ENCODE measurements around the gene KMT2B.

Gene KMT2B

DNA sequence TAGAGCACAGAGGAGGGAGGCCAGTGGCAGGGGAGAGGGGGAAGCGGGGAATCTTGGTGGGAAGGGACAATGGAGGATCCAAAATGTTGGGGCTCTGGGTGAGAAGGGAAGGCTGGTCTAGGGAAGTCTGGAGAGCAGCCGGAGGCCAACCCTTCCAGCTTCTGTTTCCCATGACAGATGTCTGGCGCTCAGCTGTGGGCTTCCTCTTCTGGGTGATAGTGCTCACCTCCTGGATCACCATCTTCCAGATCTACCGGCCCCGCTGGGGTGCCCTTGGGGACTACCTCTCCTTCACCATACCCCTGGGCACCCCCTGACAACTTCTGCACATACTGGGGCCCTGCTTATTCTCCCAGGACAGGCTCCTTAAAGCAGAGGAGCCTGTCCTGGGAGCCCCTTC lies 28.7 kb downstream of the KMT2B start:
- TF ChIP-seq, protein P1, sequence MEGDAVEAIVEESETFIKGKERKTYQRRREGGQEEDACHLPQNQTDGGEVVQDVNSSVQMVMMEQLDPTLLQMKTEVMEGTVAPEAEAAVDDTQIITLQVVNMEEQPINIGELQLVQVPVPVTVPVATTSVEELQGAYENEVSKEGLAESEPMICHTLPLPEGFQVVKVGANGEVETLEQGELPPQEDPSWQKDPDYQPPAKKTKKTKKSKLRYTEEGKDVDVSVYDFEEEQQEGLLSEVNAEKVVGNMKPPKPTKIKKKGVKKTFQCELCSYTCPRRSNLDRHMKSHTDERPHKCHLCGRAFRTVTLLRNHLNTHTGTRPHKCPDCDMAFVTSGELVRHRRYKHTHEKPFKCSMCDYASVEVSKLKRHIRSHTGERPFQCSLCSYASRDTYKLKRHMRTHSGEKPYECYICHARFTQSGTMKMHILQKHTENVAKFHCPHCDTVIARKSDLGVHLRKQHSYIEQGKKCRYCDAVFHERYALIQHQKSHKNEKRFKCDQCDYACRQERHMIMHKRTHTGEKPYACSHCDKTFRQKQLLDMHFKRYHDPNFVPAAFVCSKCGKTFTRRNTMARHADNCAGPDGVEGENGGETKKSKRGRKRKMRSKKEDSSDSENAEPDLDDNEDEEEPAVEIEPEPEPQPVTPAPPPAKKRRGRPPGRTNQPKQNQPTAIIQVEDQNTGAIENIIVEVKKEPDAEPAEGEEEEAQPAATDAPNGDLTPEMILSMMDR (IDR thresholded peaks at IDR 0.05; ENCODE audit: insufficient read depth, low read length, missing control alignments), result no peak
- H3K4me3 ChIP-seq (ENCODE audit: low read depth, low read length), result peak overlapping the region; percentile 84
- CTCF ChIA-PET, result interaction anchor here (1.5 to 1.6 kb wide), 2 partner anchors 11 to 47 kb away, joined by 3 to 4 read pairs; partner anchors contain the start of gene PROSER3
- no peak for DNase-seq (ENCODE audit: low read depth, low spot score)
- POLR2A ChIA-PET, result no interaction called here

DNA sequence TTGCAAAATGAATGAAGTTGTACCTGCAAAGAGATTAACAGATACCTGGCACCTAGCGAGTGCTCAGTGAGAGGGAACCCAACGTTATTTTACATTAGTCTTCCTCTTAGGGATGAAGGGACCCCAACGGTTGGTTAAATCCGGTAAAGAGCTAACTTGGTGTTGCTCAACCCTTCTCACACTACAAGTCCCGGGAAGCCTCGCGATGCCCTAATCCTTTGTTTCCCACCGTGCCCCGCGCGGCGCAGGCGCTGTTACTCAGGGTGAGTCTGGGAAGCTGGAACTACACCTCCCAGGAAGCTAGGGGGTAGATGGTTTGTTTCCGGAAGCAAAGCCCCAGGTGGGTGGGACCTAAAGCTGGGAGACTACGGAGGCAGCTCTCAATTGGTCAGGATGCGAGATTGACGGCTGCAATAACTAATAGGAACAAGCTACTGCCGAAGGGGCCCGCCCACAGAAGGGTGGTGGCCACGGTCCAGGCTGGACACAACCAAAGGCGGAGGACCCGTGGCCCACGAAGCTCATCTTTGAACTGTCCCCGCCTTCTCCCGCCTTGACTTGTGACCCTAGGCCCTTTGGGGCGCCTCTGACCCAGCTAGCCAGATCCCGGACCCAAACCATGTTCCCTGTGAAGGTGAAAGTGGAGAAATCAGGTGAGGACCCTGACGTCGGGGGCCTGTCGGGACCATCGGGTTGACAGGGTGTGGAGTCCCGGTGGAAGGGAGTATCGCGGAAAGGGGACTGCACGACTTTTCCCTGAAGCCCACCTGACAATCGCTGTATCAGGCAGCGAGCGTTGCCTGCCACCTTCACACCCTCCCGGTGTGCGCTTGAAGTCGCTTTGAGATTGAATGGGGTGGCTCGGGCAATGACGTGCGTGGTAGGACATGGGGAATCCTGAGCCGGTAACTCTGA lies 30.6 kb downstream of the KMT2B start, which contains the start of gene LIN37:
Gene LIN37 (plus strand): TSS at position 471 of the 915 bp plus-strand sequence. CDS start 149 bp downstream, at position 620.
- ChIA-PET CTCF (interaction anchor here (0.8 to 1.6 kb wide), 5 partner anchors 8 to 183 kb away, joined by 3 to 5 read pairs (median 3); no protein-coding TSS in a partner anchor), POLR2A (interaction anchor here (0.8 to 1.3 kb wide), 6 partner anchors 8 to 100 kb away, joined by 3 to 14 read pairs (median 4); partner anchors contain the start of genes COX6B1, HSPB6 and PROSER3)
- peak within 1 kb of the TSS; percentile 100 for H3K4me3 ChIP-seq (ENCODE audit: low read depth, low read length)
- peak; percentile 98 for DNase-seq (ENCODE audit: low read depth, low spot score)
- TF ChIP-seq, protein P1 (IDR thresholded peaks at IDR 0.05; ENCODE audit: insufficient read depth, low read length, missing control alignments), result no peak

DNA sequence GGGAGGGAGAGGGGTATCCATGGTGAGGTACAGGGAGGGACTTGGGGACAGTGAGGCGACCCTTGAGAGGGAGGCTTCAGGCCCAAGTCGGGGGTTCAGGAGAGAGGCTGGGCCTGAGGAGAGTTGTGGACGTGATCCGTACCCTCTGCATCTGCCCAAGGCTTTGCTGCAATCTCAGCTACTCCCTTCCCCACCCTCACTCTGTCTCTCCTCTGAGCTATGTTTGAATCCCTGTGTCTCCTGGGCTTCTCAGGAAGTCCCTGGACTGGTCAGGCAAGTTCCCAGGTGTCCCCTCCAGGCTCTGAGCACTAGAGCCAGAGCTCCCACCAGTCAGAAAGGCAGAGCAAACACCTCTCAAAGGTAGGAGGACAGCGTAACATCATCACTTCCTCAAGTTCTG lies 32.4 kb downstream of the KMT2B start:
- H3K4me3 ChIP-seq (ENCODE audit: low read depth, low read length), result no peak overlapping the region
- ChIA-PET POLR2A (no interaction called here), CTCF (interaction anchor here (1.0 kb wide), 1 partner anchor 10 kb away, joined by 3 read pairs; no protein-coding TSS in a partner anchor)
- no peak for DNase-seq (ENCODE audit: low read depth, low spot score)
- TF ChIP-seq, protein P1 (IDR thresholded peaks at IDR 0.05; ENCODE audit: insufficient read depth, low read length, missing control alignments), result no peak

DNA sequence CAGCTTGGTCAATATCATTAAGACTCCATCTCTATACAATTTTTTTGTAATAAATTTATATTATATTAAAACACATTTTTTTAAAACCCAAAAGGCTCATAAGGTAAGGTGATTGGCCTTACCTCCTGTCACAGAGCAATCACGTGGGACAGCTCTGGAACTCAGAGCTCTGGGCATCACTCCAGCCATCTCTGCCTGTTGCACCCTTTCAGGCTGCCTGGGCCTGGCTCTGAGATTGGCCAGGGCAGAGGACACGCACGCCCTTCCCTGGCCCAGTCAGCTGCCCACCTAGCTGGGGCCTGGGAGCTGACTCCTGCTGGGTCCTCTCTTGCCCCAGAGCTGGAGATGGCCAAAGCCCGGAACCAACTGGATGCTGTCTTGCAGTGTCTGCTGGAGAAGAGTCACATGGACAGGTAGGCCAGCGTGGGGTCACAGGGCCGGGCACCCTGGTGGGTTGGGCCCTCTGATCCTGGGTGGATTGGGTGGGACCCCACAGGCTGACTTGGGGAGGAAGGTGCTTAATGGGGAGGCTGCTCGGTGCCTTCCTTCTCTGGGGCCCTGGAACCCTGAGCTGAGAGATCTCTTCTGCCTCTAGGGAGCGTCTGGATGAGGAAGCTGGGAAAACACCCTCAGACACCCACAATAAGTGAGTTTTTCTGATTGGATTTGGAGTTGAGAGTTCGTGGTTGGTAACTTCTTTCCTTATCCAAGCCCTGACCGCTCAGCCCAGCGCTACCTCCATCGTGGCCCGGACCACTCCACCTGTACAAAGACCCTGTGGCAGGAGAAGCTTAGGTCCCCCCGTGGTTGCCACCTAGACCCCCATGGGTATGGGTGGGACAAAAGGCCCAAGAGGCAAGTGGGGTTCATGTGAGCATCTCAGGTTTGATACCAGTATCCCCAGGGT lies 34.3 kb downstream of the KMT2B start:
- TF ChIP-seq, protein P1 (IDR thresholded peaks at IDR 0.05; ENCODE audit: insufficient read depth, low read length, missing control alignments), result no peak
- ChIA-PET POLR2A (no interaction called here), CTCF (no interaction called here)

DNA sequence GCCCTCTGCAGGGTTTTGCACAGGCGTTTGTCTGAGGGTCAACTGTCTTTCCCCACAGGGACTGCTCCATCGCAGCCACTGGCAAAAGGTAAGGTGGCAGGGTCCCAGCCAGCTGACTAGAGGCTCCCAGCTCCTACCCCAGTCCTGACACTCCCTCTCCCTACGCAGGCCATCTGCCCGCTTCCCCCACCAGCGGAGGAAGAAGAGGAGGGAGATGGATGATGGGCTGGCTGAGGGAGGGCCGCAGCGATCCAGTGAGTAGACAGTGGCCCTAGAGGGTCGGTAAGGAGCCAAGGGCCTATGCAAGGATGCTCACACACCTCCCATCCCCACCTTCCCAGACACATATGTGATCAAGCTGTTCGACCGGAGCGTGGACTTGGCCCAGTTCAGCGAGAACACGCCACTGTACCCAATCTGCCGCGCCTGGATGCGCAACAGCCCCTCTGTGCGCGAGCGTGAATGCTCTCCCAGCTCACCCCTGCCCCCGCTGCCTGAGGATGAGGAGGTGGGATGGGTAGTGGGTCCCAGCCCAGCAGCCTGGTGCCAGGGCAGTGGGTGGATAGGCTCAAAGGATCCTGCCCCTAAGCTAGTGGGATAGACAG lies 35.0 kb downstream of the KMT2B start:
- ChIA-PET CTCF (no interaction called here), POLR2A (no interaction called here)
- no peak for DNase-seq (ENCODE audit: low read depth, low spot score)
- TF ChIP-seq, protein P1 (IDR thresholded peaks at IDR 0.05; ENCODE audit: insufficient read depth, low read length, missing control alignments), result no peak
- H3K4me3 ChIP-seq (ENCODE audit: low read depth, low read length), result no peak overlapping the region

More for the DNA sequence above, 34.3 kb downstream of the KMT2B start:
- H3K4me3 ChIP-seq (ENCODE audit: low read depth, low read length), result no peak overlapping the region
- DNase-seq (ENCODE audit: low read depth, low spot score), result no peak
